Measurements from ENCODE around the gene SKIC3. TPM values are rescaled to one million over a fixed set of nuclear protein-coding genes. Genes with fewer than 3 reads are reported as not detected.

SKIC3 gene
- total and polyA plus RNA-seq, 2 of the 13 experiments (the other 11 are each of a cell fraction or from before 2014, with no cell fraction given) = 36.9 to 61.5 TPM

DNA sequence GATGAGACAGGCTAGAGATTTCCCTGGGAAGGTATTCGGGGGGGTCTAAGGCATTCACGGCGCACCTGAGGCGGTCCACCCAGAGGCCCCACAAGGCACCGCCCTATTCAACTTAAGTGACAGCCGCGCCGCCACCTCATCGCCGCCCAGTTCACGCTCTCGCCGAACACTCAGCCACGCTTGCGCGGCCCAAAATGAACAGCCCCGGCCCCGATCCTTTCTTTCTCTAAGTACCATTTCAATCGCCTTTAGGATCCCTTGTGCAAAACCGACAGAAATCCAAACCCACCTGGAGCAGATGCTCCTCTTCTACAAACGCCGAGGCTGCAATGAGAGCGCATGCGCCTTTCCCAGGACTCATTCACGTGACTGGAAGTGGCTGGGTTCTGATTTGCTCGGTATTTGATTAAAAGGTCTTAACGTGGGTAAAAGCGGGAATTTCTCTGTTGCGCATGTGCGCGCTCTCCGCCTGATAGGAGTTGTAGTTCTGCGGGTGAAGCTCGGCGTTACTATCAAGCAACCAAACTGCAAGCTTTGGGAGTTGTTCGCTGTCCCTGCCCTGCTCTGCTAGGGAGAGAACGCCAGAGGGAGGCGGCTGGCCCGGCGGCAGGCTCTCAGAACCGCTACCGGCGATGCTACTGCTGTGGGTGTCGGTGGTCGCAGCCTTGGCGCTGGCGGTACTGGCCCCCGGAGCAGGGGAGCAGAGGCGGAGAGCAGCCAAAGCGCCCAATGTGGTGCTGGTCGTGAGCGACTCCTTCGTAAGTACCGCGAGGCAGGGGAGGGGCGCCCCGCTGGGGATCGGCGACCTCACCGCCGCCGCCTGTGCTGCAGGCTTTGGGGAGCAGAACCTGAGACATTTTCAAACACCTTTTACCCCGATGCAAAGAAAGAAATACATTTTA, at the start of gene SKIC3, which contains the start of gene ARSK (continued):
- TF ChIP-seq, protein P1, sequence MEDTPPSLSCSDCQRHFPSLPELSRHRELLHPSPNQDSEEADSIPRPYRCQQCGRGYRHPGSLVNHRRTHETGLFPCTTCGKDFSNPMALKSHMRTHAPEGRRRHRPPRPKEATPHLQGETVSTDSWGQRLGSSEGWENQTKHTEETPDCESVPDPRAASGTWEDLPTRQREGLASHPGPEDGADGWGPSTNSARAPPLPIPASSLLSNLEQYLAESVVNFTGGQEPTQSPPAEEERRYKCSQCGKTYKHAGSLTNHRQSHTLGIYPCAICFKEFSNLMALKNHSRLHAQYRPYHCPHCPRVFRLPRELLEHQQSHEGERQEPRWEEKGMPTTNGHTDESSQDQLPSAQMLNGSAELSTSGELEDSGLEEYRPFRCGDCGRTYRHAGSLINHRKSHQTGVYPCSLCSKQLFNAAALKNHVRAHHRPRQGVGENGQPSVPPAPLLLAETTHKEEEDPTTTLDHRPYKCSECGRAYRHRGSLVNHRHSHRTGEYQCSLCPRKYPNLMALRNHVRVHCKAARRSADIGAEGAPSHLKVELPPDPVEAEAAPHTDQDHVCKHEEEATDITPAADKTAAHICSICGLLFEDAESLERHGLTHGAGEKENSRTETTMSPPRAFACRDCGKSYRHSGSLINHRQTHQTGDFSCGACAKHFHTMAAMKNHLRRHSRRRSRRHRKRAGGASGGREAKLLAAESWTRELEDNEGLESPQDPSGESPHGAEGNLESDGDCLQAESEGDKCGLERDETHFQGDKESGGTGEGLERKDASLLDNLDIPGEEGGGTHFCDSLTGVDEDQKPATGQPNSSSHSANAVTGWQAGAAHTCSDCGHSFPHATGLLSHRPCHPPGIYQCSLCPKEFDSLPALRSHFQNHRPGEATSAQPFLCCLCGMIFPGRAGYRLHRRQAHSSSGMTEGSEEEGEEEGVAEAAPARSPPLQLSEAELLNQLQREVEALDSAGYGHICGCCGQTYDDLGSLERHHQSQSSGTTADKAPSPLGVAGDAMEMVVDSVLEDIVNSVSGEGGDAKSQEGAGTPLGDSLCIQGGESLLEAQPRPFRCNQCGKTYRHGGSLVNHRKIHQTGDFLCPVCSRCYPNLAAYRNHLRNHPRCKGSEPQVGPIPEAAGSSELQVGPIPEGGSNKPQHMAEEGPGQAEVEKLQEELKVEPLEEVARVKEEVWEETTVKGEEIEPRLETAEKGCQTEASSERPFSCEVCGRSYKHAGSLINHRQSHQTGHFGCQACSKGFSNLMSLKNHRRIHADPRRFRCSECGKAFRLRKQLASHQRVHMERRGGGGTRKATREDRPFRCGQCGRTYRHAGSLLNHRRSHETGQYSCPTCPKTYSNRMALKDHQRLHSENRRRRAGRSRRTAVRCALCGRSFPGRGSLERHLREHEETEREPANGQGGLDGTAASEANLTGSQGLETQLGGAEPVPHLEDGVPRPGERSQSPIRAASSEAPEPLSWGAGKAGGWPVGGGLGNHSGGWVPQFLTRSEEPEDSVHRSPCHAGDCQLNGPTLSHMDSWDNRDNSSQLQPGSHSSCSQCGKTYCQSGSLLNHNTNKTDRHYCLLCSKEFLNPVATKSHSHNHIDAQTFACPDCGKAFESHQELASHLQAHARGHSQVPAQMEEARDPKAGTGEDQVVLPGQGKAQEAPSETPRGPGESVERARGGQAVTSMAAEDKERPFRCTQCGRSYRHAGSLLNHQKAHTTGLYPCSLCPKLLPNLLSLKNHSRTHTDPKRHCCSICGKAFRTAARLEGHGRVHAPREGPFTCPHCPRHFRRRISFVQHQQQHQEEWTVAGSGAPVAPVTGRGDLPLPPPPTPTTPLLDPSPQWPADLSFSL (CRISPR knock-in tag; IDR thresholded peaks at IDR 0.05) = no peak
- peak; percentile 86; the same call in 1 of the 2 replicates for TF ChIP-seq SRF (IDR thresholded peaks at IDR 0.05; ENCODE audit: low read depth, low read length)
- no peak for TF ChIP-seq POLR2AphosphoS2 (IDR thresholded peaks at IDR 0.05; ENCODE audit: low read depth, low read length)
- TF ChIP-seq IRF2 (CRISPR knock-in tag; IDR thresholded peaks at IDR 0.05) = peak; percentile 92
- TF ChIP-seq, protein P2, sequence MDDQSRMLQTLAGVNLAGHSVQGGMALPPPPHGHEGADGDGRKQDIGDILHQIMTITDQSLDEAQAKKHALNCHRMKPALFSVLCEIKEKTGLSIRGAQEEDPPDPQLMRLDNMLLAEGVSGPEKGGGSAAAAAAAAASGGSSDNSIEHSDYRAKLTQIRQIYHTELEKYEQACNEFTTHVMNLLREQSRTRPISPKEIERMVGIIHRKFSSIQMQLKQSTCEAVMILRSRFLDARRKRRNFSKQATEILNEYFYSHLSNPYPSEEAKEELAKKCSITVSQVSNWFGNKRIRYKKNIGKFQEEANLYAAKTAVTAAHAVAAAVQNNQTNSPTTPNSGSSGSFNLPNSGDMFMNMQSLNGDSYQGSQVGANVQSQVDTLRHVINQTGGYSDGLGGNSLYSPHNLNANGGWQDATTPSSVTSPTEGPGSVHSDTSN (CRISPR knock-in tag; IDR thresholded peaks at IDR 0.05; ENCODE audit: borderline replicate concordance) = no peak
- no peak for TF ChIP-seq MAF1 (CRISPR knock-in tag; IDR thresholded peaks at IDR 0.05; ENCODE audit: borderline replicate concordance)
- TF ChIP-seq, protein P3, sequence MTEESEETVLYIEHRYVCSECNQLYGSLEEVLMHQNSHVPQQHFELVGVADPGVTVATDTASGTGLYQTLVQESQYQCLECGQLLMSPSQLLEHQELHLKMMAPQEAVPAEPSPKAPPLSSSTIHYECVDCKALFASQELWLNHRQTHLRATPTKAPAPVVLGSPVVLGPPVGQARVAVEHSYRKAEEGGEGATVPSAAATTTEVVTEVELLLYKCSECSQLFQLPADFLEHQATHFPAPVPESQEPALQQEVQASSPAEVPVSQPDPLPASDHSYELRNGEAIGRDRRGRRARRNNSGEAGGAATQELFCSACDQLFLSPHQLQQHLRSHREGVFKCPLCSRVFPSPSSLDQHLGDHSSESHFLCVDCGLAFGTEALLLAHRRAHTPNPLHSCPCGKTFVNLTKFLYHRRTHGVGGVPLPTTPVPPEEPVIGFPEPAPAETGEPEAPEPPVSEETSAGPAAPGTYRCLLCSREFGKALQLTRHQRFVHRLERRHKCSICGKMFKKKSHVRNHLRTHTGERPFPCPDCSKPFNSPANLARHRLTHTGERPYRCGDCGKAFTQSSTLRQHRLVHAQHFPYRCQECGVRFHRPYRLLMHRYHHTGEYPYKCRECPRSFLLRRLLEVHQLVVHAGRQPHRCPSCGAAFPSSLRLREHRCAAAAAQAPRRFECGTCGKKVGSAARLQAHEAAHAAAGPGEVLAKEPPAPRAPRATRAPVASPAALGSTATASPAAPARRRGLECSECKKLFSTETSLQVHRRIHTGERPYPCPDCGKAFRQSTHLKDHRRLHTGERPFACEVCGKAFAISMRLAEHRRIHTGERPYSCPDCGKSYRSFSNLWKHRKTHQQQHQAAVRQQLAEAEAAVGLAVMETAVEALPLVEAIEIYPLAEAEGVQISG (CRISPR knock-in tag; IDR thresholded peaks at IDR 0.05) = peak; percentile 76
- TF ChIP-seq, protein P4, sequence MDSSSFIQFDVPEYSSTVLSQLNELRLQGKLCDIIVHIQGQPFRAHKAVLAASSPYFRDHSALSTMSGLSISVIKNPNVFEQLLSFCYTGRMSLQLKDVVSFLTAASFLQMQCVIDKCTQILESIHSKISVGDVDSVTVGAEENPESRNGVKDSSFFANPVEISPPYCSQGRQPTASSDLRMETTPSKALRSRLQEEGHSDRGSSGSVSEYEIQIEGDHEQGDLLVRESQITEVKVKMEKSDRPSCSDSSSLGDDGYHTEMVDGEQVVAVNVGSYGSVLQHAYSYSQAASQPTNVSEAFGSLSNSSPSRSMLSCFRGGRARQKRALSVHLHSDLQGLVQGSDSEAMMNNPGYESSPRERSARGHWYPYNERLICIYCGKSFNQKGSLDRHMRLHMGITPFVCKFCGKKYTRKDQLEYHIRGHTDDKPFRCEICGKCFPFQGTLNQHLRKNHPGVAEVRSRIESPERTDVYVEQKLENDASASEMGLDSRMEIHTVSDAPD (CRISPR knock-in tag; IDR thresholded peaks at IDR 0.05) = peak; percentile 74
- peak; percentile 87 for TF ChIP-seq KMT2A (CRISPR knock-in tag; IDR thresholded peaks at IDR 0.05)
- TF ChIP-seq ZBTB20 (CRISPR knock-in tag; IDR thresholded peaks at IDR 0.05; ENCODE audit: borderline replicate concordance, low read depth) = 0 out of 2 replicates have a peak, but pooled peaks have one; percentile 33
- TF ChIP-seq, protein P5, sequence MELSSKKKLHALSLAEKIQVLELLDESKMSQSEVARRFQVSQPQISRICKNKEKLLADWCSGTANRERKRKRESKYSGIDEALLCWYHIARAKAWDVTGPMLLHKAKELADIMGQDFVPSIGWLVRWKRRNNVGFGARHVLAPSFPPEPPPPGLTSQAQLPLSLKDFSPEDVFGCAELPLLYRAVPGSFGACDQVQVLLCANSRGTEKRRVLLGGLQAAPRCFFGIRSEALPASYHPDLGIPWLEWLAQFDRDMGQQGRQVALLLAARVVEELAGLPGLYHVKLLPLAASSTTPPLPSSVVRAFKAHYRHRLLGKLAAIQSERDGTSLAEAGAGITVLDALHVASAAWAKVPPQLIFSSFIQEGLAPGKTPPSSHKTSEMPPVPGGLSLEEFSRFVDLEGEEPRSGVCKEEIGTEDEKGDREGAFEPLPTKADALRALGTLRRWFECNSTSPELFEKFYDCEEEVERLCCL (CRISPR knock-in tag; IDR thresholded peaks at IDR 0.05; ENCODE audit: borderline replicate concordance) = no peak
- TF ChIP-seq ZFY (CRISPR knock-in tag; IDR thresholded peaks at IDR 0.05) = peak; percentile 65
- peak; percentile 92 for TF ChIP-seq ZFP90 (CRISPR knock-in tag; IDR thresholded peaks at IDR 0.05; ENCODE audit: borderline replicate concordance)
- TF ChIP-seq ZNF430 (CRISPR knock-in tag; IDR thresholded peaks at IDR 0.05) = peak; percentile 75
